Muscle layer of duodenum (tissue), 2 donors: Measurements from ENCODE around the gene INHBC.
"Not testable (repeated sequence)": the region's sequence is repeated elsewhere in the genome, so short reads cannot be mapped to it uniquely, and the experiment has no call there.

Source experiments
- H3K27ac ChIP-seq: one replicate; pipeline ENCODE4 v1.7.0; 2013; ENCODE audit warnings: mild to moderate bottlenecking, low read length
- H3K27me3 ChIP-seq: one replicate; pipeline ENCODE4 v1.7.0; 2013; ENCODE audit warnings: low read depth, mild to moderate bottlenecking, control low read depth, low read length
- H3K36me3 ChIP-seq, 2 donors: one replicate each; pipeline ENCODE4 v1.7.0; 2013; ENCODE audit warnings: low read length in 2 of 2, control low read depth in 1 of 2, mild to moderate bottlenecking in 1 of 2; ENCODE audit not compliant: insufficient read depth in 2 of 2, control insufficient read depth in 1 of 2
- H3K4me1 ChIP-seq, 2 donors: one replicate each; pipeline ENCODE4 v1.7.0; 2013; ENCODE audit warnings: low read length in 2 of 2, mild to moderate bottlenecking in 2 of 2, control low read depth in 1 of 2, moderate library complexity in 1 of 2; ENCODE audit not compliant: insufficient read depth in 2 of 2, control insufficient read depth in 1 of 2
- H3K4me3 ChIP-seq, 2 donors: one replicate each; pipeline ENCODE4 v1.7.0; 2013; ENCODE audit warnings: low read length in 2 of 2, low read depth in 1 of 2, mild to moderate bottlenecking in 1 of 2
- H3K9me3 ChIP-seq, 2 donors: one replicate each; pipeline ENCODE4 v1.7.0; 2013; ENCODE audit warnings: low read length in 2 of 2, control low read depth in 1 of 2, mild to moderate bottlenecking in 1 of 2; ENCODE audit not compliant: control insufficient read depth in 1 of 2
- donor health status: healthy.

Gene INHBC

GRCh38 chr12:57434517-57435223 is at the start of gene INHBC:
INHBC (plus strand) TSS chr12:57434784; CDS start chr12:57434887, 103 bp downstream.
- Histone ChIP-seq H3K27me3 (no peaks in the 10 kb centered on the region), H3K9me3 (no peaks in the 10 kb centered on the region), H3K36me3 (no peaks in the 10 kb centered on the region), H3K4me3 (no peak within 1 kb of the TSS), H3K4me1 (no peaks in the 10 kb centered on the region), H3K27ac (no peak within 1 kb of the TSS)

GRCh38 chr12:57385586-57385985 is 49.0 kb upstream of the INHBC start:
- Histone ChIP-seq H3K4me3 (no peak overlapping the region), H3K27ac (no peak overlapping the region), H3K27me3 (no peaks in the 10 kb centered on the region), H3K9me3 (no peaks in the 10 kb centered on the region), H3K36me3 (peaks cover 4 to 11% of the 10 kb centered on the region in 2 donors), H3K4me1 (no peaks in the 10 kb centered on the region)

GRCh38 chr12:57386187-57386720 is 48.3 kb upstream of the INHBC start:
- H3K36me3 ChIP-seq: peaks cover 4 to 11% of the 10 kb centered on the region in 2 donors
- H3K4me3 ChIP-seq: no peak overlapping the region
- H3K4me1 ChIP-seq: no peaks in the 10 kb centered on the region
- no peak overlapping the region for H3K27ac ChIP-seq
- no peaks in the 10 kb centered on the region for H3K9me3 ChIP-seq
- no peaks in the 10 kb centered on the region for H3K27me3 ChIP-seq

GRCh38 chr12:57388425-57388824 is 46.2 kb upstream of the INHBC start:
- H3K4me1 ChIP-seq: no peaks in the 10 kb centered on the region
- no peaks in the 10 kb centered on the region for H3K27me3 ChIP-seq
- no peak overlapping the region for H3K4me3 ChIP-seq
- no peaks in the 10 kb centered on the region for H3K9me3 ChIP-seq
- H3K36me3 ChIP-seq: peaks cover 7 to 21% of the 10 kb centered on the region in 2 donors
- no peak overlapping the region for H3K27ac ChIP-seq

GRCh38 chr12:57389033-57389432 is 45.6 kb upstream of the INHBC start:
- no peaks in the 10 kb centered on the region for H3K27me3 ChIP-seq
- no peaks in the 10 kb centered on the region for H3K4me1 ChIP-seq
- H3K9me3 ChIP-seq: no peaks in the 10 kb centered on the region
- no peak overlapping the region for H3K27ac ChIP-seq
- H3K4me3 ChIP-seq: no peak overlapping the region
- H3K36me3 ChIP-seq: peaks cover 7 to 24% of the 10 kb centered on the region in 2 donors

GRCh38 chr12:57390174-57390573 is 44.4 kb upstream of the INHBC start:
- H3K27ac ChIP-seq: no peak overlapping the region
- H3K36me3 ChIP-seq: peaks cover 11 to 29% of the 10 kb centered on the region in 2 donors
- H3K27me3 ChIP-seq: no peaks in the 10 kb centered on the region
- no peak overlapping the region for H3K4me3 ChIP-seq
- H3K4me1 ChIP-seq: no peaks in the 10 kb centered on the region
- no peaks in the 10 kb centered on the region for H3K9me3 ChIP-seq

- Histone ChIP-seq H3K9me3 (no peaks in the 10 kb centered on the region), H3K36me3 (peaks cover 6 to 18% of the 10 kb centered on the region in 2 donors)
Observed at GRCh38 chr12:57395121-57395520, 39.5 kb upstream of the INHBC start.

GRCh38 chr12:57397441-57397840 is 37.1 kb upstream of the INHBC start:
- H3K27me3 ChIP-seq: no peaks in the 10 kb centered on the region
- no peak overlapping the region for H3K4me3 ChIP-seq
- no peak overlapping the region for H3K27ac ChIP-seq
- H3K4me1 ChIP-seq: no peaks in the 10 kb centered on the region
- H3K36me3 ChIP-seq: peaks cover 4 to 10% of the 10 kb centered on the region in 2 donors
- H3K9me3 ChIP-seq: no peaks in the 10 kb centered on the region

More at GRCh38 chr12:57395121-57395520, 39.5 kb upstream of the INHBC start:
- H3K27ac ChIP-seq: no peak overlapping the region
- no peaks in the 10 kb centered on the region for H3K27me3 ChIP-seq
- no peak overlapping the region for H3K4me3 ChIP-seq
- H3K4me1 ChIP-seq: no peaks in the 10 kb centered on the region

GRCh38 chr12:57399718-57400463 is 34.7 kb upstream of the INHBC start:
- H3K9me3 ChIP-seq, H3K27ac ChIP-seq, H3K27me3 ChIP-seq, H3K4me1 ChIP-seq, H3K36me3 ChIP-seq, H3K4me3 ChIP-seq: not testable (repeated sequence)

GRCh38 chr12:57401165-57401564 is 33.4 kb upstream of the INHBC start:
- Histone ChIP-seq H3K27ac (no peak overlapping the region), H3K4me1 (no peaks in the 10 kb centered on the region), H3K36me3 (no peaks in the 10 kb centered on the region), H3K4me3 (no peak overlapping the region), H3K9me3 (no peaks in the 10 kb centered on the region), H3K27me3 (no peaks in the 10 kb centered on the region)

- not testable (repeated sequence) for H3K4me3 ChIP-seq, H3K4me1 ChIP-seq, H3K27me3 ChIP-seq, H3K36me3 ChIP-seq, H3K9me3 ChIP-seq, H3K27ac ChIP-seq
Observed at GRCh38 chr12:57402156-57402555, 32.4 kb upstream of the INHBC start.
